Fibroblast of gingiva (primary cell): ENCODE results near the gene TPRN.

Source experiments
- DNase-seq: peaks from one replicate; pipeline ENCODE4 v3.0.0-alpha.2; 2011; ENCODE audit warnings: low read depth

The TPRN gene

GRCh38 chr9:137224830-137225694, 24.5 kb upstream of the TPRN start, which contains the start of gene CYSRT1:
Gene CYSRT1 (plus strand): TSS chr9:137225174. CDS start chr9:137225622, 448 bp downstream.
- DNase-seq = no peak

DNA sequence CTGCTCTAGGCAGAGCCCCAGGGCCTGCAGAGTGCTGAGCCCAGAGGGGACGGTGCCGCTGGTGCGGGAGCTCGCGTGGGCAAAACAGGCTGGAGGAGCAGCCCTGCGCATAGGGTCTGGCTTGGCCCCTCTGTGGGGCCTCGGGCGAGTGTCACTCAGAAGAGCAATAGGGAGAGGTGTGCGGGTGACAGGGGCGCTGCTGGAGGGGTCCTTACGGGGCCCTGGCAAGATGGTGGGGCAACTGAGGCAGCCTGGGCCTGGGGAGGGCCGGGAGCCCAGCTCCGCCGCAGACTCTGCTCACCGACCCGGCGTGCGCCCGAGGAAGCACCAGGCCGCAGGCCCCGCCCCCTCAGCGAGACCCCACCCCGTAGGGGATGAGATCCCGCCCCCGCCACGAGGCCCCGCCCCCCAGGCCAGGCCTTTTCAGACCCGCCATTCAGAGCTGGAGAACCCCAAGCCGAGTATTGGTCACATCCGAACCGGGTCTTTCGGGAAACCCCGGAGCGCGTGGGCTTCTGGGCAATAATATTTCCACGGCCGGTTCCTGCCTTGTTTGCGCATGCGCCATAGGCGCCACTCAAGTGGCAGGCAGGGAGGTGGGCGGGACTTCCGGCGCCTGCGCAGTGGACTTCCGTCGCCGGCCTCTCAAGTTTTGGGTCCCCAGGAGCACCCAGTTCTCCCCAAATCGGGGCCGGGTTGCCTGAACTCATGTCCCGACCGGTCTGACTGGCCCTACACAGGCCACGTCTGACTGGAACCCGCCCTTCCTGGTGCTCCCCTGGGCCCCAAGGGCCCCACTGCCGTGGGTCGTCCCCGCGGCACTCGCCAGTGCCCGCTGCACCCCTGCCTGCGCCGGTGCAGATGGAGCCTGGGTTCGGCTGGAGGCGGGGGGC, 22.8 kb upstream of the TPRN start:
- peak; percentile 96 for DNase-seq

DNA sequence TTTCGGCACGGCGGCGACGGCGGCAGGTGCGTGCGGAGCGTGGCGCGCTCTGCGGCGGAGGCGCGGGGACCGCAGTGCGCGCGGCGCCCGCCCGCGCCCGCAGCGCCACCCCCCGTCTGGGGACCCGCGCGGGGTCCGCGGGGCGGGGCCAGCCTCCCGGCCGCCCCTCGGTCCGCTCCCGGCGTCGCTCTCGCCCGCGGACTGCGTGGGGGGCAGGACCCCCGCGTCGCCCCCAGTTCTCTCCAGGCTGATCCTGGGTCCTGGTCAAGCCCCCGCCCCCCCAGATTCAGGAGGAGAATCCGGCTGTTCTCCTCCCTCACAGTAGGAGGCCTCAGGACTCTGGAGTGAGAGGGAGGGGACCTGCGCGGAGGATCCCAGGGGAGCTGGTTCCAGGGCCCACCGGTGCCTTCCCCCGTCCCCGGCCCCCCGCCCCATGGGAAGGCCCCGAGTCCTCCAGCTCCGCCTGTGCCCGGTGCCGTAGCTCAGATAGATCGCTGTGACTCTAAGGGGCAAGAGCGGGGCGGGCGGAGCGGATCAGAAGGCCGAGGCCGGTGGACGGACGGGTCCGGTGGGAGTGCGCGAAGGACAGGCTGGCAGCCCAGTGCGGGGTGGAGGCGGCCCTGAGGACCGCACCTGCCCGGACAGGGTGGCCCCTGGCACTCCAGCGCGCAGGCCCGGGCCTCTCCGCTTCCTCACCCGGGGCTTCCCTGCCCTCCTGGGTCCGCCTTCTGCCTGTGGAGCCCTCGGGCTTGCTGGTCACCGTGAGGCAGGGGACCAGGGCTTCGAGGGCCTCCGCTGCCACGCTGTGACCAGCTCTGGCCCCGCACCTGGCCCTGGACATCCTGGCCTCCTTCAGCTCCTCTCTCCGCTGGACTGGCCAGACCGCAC, 21.9 kb upstream of the TPRN start, which contains the start of gene RNF208:
Gene RNF208, minus strand, starts transcription at position 51 of the 888 bp plus-strand sequence. CDS start 1,028 bp downstream, outside the sequence.
- no peak for DNase-seq

- DNase-seq = no peak
These were observed 21.1 kb upstream of the TPRN start for GRCh38 chr9:137221506-137222111.

DNA sequence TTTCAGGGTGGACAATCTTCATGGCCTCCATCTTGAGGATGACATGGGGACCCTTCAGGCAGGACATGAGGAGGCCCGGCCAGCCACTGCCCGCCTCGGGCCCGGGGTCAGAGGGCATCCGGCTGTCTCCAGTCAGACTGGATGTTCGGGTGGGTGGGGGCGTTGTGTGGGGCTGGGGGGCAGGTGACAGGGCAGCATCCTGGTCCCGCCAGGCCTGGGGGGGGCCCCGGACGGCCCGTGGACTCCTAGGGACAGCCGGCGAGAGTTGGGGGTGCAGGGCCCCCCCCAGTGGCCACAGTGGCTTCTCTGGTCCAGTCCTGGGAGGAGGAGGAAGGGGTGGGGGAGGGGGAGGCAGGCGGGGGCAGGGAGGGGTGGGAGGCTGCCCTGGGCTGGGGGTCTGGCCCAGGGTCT, 20.6 kb upstream of the TPRN start:
- DNase-seq = no peak

- DNase-seq = no peak
These were observed 20.0 kb upstream of the TPRN start for GRCh38 chr9:137220317-137221094.

DNA sequence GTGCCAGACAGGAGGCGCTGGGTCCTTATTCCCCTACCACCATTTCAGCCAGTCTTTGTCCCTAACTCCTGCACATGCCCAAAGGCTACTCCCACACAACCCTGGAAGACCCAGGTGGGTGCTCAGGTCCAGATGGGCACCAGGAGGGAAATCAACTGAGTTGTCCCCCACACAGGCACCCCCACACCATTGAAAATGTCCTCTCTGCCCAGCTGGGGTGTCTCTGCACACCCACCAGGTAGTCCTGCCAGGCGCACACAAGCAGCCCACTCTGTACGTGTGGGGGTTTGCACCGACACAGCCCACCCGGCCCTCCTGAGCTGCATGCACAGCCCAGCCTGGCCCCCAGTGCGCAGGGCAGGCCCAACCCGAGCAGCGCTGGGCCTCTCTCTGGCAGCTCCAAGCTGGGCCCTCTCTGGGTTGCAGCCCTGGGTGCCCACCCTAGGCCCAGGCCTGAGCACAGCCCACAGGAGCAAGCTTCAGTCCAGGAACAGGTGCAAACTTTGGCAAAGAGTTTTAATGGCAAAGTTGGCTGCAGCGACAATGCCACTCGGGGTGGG, 19.3 kb upstream of the TPRN start:
- no peak for DNase-seq

DNA sequence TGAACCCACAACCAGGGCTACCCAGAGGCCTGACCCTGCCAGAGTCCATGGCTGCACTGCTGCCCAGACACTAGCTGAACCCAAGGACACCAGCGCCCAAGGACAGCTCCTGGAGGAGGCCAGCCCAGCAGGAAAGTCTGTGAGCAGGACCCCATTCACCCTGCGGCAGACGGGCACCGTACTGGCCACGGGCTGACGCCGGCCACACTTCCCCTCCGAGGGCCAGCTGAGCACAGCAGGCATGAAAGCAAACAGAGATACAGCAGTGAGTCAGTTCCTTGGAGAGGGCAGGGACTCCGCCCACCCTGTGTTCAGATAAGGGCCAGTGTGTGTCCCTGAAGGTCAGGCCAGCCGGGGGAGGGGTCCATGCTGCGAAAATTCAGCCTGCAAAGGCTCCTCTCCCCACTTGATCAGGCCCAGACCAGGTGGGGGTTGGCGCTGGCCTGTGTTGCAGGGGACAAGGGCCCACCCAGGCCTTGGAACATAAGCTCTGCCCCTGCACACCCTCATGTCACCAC, 18.3 kb upstream of the TPRN start:
- no peak for DNase-seq

DNA sequence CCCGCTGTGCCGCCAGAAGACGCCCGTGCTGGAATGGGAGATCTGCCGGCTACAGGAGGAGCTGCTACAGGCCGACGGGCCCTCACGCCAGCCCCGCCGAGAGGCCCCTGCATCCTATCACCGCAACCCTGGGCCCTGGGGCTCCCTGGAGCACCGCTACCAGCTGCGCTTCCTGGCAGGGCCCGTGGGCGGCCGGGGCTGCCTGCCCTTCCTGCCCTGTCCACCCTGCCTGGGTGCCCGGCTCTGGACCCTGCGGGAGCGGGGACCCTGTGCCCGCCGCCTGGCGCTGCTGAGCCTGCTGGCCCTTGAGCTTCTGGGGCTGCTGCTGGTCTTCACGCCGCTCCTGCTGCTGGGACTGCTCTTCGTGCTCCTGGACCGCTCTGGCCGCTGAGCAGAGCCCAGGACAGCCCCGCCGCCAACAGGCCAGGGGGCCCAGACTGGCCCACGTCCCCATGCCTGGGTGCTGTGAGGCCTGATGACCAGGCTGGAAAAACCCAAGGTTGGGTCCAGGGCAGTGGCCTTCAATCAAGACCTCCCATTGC, 17.7 kb upstream of the TPRN start:
- DNase-seq = no peak

DNA sequence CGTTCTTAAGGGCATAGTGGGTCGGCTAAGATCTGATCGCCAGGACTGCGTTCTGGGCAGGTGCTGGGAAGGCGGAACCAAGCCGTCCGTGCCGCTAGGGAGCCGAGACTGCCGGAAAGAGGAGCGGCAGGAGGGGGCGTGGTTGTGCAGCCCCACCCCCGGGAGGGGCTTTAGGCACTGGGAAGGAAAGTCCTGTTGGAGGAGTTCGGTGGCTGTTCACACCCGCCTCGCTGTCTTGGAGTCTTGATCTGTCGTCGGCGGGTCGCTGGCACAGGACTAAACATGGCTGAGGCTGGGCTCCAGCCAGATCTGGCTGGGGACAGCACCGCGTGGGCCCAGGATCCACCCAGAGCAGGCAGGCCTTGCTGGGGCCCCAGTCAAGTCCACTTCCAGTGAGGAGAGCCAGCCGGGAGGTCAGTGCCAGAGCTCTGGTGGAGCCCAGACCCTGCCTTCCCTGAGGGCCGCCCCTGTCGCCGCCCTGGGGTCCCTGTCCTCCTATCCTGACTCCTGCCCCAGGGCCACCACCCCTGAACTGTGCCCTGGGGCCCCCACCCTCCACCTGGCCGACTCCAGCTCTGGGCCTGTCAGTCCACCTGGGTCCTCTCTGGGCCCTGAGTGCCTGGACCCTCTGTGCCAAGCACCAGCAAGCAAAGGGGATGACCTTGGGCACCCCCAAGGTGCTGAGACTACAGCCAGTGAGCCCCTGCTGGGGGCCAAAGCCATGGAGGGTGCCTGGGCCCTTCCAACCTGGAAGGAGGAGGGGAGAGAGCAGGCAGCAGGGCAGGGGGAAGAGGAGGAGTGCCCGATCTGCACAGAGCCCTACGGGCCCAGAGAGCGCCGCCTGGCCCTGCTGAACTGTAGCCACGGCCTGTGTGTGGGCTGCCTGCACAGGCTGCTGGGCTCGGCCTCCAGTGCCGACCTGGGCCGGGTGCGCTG, 17.0 kb upstream of the TPRN start:
- peak; percentile 26 for DNase-seq

- no peak for DNase-seq
These were observed 15.8 kb upstream of the TPRN start for GRCh38 chr9:137216188-137216965.

- DNase-seq = no peak
These were observed 14.8 kb upstream of the TPRN start for GRCh38 chr9:137215196-137215986.

- no peak for DNase-seq
These were observed 14.1 kb upstream of the TPRN start for GRCh38 chr9:137214620-137215019.

- no peak for DNase-seq
These were observed 12.9 kb upstream of the TPRN start for GRCh38 chr9:137213160-137214060.

- no peak for DNase-seq
These were observed 12.0 kb upstream of the TPRN start for GRCh38 chr9:137212520-137212919.

DNA sequence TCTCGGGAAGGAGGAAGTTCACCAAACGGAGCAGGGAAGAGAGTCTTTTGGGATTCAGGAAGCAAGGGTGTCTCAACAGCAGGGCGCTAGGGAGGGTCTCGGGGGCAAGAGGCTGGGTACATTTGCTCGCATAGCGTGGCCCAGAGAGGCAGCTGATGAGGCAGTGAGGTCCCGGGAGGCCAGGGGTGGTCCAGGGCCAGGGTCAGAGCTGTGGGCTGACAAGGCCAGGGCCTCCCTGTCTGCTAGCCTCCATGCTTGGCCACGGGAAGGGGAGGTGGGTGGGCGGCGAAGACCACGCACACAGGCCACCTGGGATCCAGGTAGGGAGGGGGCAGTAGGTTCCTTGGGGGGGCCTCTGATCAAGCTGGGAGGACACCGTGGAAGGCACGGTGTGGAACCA, 11.0 kb upstream of the TPRN start:
- no peak for DNase-seq
